RPMI8226 (cell line): Measurements from ENCODE around the gene CD99L2.

Experiments used
- DNase-seq: peaks from one replicate; pipeline ENCODE4 v3.0.0-alpha.2; 2015

The CD99L2 gene

GRCh38 chrX:150898343-150899190 lies at the start of gene CD99L2:
CD99L2 (minus strand) TSS chrX:150898668; CDS start chrX:150898588, 80 bp downstream.
- DNase-seq: peak; percentile 92

- DNase-seq: no peak
Measured at GRCh38 chrX:150944233-150944632, 45.8 kb upstream of the CD99L2 start.

GRCh38 chrX:150942942-150943594 lies 44.6 kb upstream of the CD99L2 start:
- no peak for DNase-seq

- DNase-seq: no peak
Measured at GRCh38 chrX:150941580-150941979, 43.1 kb upstream of the CD99L2 start.

- no peak for DNase-seq
Measured at GRCh38 chrX:150940844-150941495, 42.5 kb upstream of the CD99L2 start.

GRCh38 chrX:150936556-150936955 lies 38.1 kb upstream of the CD99L2 start:
- DNase-seq: no peak

GRCh38 chrX:150935467-150935866 lies 37.0 kb upstream of the CD99L2 start:
- DNase-seq: no peak

GRCh38 chrX:150934453-150934852 lies 36.0 kb upstream of the CD99L2 start:
- DNase-seq: peak; percentile 3

- no peak for DNase-seq
Measured at GRCh38 chrX:150933945-150934350, 35.5 kb upstream of the CD99L2 start.

- DNase-seq: no peak
Measured at GRCh38 chrX:150929058-150929457, 30.6 kb upstream of the CD99L2 start.

GRCh38 chrX:150926791-150927190 lies 28.3 kb upstream of the CD99L2 start:
- no peak for DNase-seq

GRCh38 chrX:150926304-150926703 lies 27.8 kb upstream of the CD99L2 start:
- no peak for DNase-seq

- DNase-seq: no peak
Measured at GRCh38 chrX:150919401-150919800, 20.9 kb upstream of the CD99L2 start.

- no peak for DNase-seq
Measured at GRCh38 chrX:150913511-150913910, 15.0 kb upstream of the CD99L2 start.

- no peak for DNase-seq
Measured at GRCh38 chrX:150907474-150907873, 9.0 kb upstream of the CD99L2 start.

- no peak for DNase-seq
Measured at GRCh38 chrX:150906694-150907093, 8.2 kb upstream of the CD99L2 start.

GRCh38 chrX:150905293-150905692 lies 6.8 kb upstream of the CD99L2 start:
- no peak for DNase-seq

GRCh38 chrX:150903110-150903508 lies 4.6 kb upstream of the CD99L2 start:
- DNase-seq: no peak

- DNase-seq: no peak
Measured at GRCh38 chrX:150902434-150903109, 4.1 kb upstream of the CD99L2 start.

- DNase-seq: peak; percentile 67
Measured at GRCh38 chrX:150899191-150899757, 806 bp upstream of the CD99L2 start.

GRCh38 chrX:150897421-150898320 lies 797 bp downstream of the CD99L2 start:
- peak; percentile 46 for DNase-seq

- no peak for DNase-seq
Measured at GRCh38 chrX:150896632-150897031, 1.8 kb downstream of the CD99L2 start.
